Occipital lobe (tissue), 2 donors: ENCODE results near the gene CCDC154. TPM values are rescaled to one million over a fixed set of nuclear protein-coding genes. Genes with fewer than 3 reads are reported as not detected.

Experiments used
- DNase-seq: peaks from one replicate; lab custom pipeline; 2025; lab: John Stamatoyannopoulos, UW
- total RNA-seq: library from RNA; depleted of rRNA; stranded (reverse); fragments of >200 nt; gene quantifications from one replicate; pipeline ENCODE4 v1.2.3, GENCODE V29; 2014

The CCDC154 gene
- total RNA-seq, 1 donor from 2014 or later: 0.16 TPM

- no peak for DNase-seq
These were observed 50.7 kb downstream of the CCDC154 start for GRCh38 chr16:1393613-1394176.

GRCh38 chr16:1392826-1393225 lies 51.5 kb downstream of the CCDC154 start:
- DNase-seq: no peak

- no peak for DNase-seq
These were observed 54.0 kb downstream of the CCDC154 start for GRCh38 chr16:1390239-1390779.

- no peak for DNase-seq
These were observed 54.6 kb downstream of the CCDC154 start for GRCh38 chr16:1389762-1390161.

GRCh38 chr16:1387331-1387730 lies 57.0 kb downstream of the CCDC154 start:
- no peak for DNase-seq

- DNase-seq: no peak
These were observed 59.1 kb downstream of the CCDC154 start for GRCh38 chr16:1385232-1385631.

Other genes with a start within 250 kb of the CCDC154 start
- gene TPSG1, start 219.3 kb downstream of the CCDC154 start, total RNA-seq: not detected
- not detected for gene TPSB2, start 214.4 kb downstream of the CCDC154 start, total RNA-seq
- gene TPSAB1, start 203.9 kb downstream of the CCDC154 start, total RNA-seq: not detected
- not detected for gene TPSD1, start 188.5 kb downstream of the CCDC154 start, total RNA-seq
- 42.7 TPM for gene UBE2I, start 134.9 kb downstream of the CCDC154 start, total RNA-seq
- 5.8 TPM for gene BAIAP3, start 110.9 kb downstream of the CCDC154 start, total RNA-seq
- gene TSR3, start 92.7 kb downstream of the CCDC154 start, total RNA-seq: 36.8 TPM
- 15.0 TPM for gene GNPTG, start 92.6 kb downstream of the CCDC154 start, total RNA-seq
- gene UNKL, start 29.9 kb downstream of the CCDC154 start, total RNA-seq: 10.1 TPM
- 11.2 TPM for gene UQCC4, start 23.8 kb downstream of the CCDC154 start, total RNA-seq
- not detected for gene PERCC1, start 13.5 kb downstream of the CCDC154 start, total RNA-seq
- gene CLCN7, start 30.5 kb upstream of the CCDC154 start, total RNA-seq: 29.2 TPM
- not detected for gene PTX4, start 44.4 kb upstream of the CCDC154 start, total RNA-seq
- gene TELO2, start 48.8 kb upstream of the CCDC154 start, total RNA-seq: 11.7 TPM
- 2.5 TPM for gene TMEM204, start 89.1 kb upstream of the CCDC154 start, total RNA-seq
- 51.0 TPM for gene IFT140, start 167.5 kb upstream of the CCDC154 start, total RNA-seq
- 8.0 TPM for gene CRAMP1, start 167.8 kb upstream of the CCDC154 start, total RNA-seq
- 28.5 TPM for gene JPT2, start 233.7 kb upstream of the CCDC154 start, total RNA-seq